Activated CD4-positive, CD25-positive, alpha-beta regulatory T cell treated with anti-CD3 and anti-CD28 coated beads, Interleukin-2, amount 50 U/mL, for 72 hours (primary cell): ENCODE data around the gene SUSD1.
"Not testable (repeated sequence)": the region's sequence is repeated elsewhere in the genome, so short reads cannot be mapped to it uniquely, and the experiment has no call there.

Experiments used
- DNase-seq: peaks from one replicate; pipeline ENCODE4 v3.0.0; 2021

SUSD1 gene

DNA sequence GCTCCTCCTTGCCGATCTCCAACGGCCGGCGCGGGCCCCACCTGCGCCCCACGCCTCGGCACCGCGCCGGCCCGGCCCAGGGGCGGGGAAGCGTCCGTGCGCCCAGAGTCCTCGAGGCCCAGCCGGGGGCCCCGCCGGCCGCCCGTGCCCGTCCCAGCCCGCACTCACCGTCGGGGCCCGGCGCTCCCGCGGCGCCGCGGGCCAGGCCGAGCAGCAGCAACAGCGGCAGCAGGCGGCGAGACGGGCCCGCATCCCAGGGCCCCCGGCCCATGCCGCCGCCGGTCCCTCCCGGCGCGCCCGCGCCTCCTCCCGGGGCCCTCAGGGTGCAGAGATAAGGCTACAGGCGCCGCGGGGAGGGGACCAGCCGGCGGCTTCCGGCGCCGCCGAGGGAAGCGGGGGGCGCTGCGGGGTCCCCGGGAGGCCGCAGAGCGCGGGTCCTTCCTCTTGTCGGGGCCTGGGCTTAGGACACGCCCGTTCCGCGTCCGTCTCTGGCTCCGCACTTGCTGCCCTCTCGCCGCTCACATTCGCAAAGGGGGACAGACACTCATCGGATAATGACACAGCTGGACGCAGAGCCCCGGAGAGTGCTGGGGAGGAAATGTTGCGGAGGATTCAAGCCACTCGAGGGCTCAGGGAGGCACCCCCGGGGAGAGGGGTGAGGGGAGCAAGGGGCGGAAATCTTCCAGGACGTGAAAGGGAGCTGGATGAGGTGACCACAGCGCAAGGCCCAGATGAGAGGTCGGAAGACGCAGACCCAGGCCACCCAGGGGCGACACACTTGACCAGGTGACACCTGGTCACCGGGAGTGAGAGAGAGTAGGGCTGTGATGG is at the start of gene SUSD1:
TSS of gene SUSD1 (minus strand) at position 333 of the 831 bp plus-strand sequence. CDS start at position 271, 62 bp downstream.
- DNase-seq, result peak; percentile 45

DNA sequence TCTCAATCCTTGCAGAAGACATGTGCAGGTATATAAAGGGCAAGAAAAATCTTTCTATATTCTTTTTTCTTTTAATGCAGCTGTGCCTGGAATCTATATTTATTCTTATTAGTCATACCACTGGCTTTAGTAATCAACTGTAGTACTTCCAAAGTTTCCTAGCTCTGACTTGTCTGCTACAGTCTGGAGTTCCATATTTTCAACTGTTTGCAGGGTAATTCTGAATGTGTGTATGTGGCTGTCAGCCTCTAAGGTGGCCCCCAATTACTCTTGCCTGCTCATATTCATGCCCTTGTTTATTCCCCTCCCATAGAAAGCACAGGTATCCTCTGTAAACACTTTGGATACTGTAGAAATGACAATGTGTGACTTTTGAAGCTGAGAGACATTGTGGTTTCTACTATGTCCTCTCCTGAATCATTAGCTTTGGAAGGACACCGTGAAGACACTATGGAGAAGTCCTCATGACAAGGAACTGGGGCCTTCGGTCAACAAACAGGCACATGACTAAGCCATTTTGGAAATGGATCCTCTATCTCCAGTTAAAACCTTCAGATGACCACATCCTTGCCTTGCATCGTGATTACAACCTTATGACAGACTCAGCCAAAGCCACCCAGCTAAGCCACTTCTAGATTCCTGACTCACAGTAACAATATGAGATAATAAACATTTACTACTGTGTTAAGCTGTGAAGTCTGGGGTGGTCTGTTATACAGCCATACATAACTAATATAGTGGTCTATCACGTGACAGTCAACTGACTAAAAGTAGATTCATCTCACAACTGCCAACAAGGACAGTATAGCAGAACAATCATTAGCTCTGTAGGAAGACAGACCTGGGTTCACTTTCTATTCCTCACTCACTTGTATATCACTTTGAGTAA is 49.5 kb upstream of the SUSD1 start:
- no peak for DNase-seq

DNA sequence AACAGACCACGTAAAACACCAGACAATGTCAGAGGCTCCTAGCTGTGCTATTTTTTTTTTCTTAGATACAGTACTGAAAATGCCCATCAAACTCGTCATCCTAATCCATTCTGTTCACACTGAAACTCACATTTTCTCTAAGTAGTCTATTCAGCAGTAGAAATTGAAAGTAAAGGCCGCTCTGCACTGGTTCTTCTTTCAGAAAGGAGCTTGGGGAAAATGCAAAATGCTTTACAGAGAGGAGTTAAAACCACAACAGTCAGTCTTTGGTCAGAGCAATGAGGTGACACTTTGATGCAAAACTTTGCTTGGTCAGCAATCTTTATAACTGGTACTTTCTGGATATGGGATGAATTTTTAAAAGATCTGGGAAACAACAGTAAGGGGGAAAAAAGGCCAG is 43.8 kb upstream of the SUSD1 start:
- DNase-seq, result no peak

DNA sequence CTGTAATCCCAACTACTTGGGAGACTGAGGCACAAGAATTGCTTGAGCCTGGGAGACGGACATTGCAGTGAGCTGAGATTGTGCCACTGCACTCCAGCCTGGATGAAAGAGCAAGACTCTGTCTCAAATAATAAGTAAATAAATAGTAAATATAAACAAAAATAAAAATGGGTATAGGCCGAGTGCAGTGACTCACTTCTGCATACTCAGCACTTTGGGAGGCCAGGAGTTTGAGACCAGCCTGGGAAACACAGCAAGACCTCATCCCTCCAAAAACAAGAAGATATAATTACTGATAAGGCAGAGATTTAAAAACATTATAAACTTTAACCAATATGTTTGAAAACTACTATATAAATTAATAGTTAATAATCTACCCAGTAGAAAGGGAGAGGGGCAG is 37.8 kb upstream of the SUSD1 start:
- DNase-seq, result no peak

DNA sequence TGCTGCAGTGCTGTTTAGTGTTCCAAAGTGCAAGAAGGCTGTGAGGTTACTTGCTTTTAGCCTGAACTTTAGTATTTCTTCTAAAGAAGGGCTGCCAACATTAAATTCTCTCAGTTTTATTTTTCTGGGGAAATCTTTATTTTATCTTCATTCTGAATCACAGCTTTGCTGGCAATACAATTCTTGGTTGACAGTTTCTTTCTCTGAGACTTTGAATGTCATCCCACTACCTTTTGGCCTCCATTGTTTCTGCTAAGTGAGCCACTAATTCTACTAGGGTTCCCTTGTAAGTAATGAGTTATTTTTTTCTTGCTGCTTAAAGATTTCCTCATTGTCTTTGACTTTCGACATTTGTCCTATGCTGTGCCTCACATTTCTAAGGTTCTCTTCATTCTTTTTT is 32.4 kb upstream of the SUSD1 start:
- DNase-seq, result no peak

DNA sequence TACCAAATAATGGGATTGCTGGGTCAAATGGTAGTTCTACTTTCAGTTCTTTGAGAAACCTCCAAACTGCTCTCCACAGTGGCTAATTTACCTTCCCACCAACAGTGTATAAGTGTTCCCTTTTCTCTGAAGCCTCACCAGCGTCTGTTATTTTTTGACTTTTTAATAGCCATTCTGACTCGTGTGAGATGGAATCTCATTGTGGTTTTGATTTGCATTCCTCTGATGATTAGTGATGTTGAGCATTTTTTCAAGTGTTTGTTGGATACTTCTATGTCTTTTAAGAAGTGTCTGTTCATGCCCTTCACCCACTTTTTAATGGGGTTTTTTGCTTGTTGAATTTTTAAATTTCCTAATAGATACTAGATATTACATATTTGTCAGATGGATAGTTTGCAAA is 28.4 kb upstream of the SUSD1 start:
- DNase-seq, result no peak

DNA sequence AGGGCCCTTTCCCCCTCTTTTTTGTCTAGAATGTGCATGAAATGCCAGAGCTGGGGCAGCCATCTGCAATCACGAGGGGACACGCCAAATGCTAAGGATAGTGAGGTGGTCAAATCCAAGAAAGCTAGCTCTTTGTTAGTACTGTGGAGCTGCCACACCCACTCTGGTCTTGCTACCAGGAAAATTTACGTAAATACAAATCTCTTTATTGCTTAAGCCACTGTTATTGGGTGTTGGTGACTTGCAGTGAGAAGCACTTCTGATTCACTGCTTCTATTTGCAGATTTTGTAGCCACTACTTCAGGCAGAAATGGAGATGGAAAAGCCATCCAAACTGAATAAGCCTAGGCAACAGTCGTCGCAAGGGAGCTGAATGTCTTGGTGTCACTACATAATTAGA is 25.6 kb upstream of the SUSD1 start:
- no peak for DNase-seq

DNA sequence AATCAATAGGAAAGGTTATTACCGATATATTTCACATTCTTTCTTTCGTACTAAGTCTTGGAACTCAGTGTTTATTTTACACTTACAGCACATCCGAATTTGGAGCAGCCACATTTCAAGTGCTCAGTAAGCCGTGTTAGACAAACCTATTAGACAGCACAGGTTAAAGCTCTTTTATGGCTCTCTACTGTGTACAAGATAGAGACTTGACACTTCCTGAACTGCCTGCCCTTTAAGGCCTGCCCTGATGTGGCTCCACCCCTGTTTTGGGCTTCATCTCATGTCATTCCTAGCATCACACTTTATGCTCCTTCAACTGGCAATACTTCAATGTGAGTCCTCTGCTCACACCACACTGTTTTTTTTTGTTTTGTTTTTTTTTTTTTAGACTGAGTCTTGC is 23.5 kb upstream of the SUSD1 start:
- DNase-seq, result no peak

DNA sequence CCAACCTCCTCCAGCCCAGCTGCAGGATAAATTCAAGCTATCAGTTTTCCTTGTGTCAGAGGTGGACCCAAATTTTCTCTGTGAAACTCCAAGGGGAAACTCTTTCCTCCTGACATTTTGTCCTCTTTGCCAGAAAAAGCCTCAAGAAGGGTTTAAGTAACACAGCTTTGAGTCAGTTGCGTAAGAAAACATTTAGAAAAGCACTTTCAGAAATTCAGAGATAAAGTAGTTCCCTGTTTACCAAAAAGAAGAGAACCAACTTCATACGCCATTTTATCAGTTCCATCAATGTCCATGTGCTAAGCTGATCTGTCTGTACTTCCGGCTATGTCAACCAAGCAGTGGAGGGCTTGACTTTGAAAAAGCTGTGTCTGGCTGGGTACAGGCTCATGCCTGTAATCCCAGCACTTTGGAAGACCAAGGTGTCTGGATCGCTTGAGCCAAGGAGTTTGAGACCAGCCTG is 19.9 kb upstream of the SUSD1 start:
- DNase-seq, result no peak

DNA sequence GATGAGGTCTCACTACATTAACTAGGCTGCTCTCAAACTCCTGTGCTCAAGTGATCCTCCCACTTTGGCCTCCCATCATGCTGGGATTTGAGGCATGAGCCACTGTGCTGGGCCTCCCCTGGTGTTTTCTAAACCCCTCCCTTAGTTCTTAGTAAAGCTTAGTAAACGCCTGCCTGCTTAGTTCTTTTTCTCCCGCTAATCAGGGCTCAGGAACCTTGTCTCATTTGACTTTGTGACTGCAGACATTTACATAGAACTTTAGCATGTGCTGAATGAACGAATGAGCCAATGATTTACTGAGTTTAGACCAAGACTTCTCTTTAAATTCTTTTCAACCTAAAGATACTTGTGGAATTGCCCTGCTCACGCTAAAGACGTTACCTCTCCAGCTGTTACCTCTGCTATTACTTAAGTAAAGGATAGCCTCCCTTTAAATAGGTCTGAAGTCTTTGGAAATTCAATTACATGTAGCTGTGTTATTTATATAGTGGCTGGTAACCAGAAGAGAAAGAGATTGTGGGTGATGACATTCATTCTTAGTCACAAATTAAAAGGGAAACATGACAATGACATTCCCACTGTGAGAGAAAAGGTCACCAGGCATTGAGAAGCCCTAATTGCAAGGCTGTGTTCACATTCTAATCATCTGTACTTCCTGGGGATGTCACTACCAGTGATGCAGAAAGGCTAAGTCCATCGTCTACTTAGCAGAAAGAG is 18.6 kb upstream of the SUSD1 start:
- DNase-seq, result no peak

DNA sequence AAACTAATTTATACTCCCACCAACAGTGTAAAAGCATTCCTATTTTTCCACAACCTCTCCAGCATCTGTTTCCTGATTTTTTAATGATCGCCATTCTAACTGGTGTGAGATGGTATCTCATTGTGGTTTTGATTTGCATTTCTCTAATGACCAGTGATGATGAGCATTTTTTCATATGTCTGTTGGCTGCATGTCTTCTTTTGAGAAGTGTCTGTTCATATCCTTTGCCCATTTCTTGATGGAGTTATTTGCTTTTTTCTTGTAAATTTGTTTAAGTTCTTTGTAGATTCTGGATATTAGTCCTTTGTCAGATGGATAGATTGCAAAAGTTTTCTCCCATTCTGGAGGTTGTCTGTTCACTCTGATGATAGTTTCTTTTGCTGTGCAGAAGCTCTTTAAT is 15.2 kb upstream of the SUSD1 start:
- DNase-seq, result not testable (repeated sequence)

DNA sequence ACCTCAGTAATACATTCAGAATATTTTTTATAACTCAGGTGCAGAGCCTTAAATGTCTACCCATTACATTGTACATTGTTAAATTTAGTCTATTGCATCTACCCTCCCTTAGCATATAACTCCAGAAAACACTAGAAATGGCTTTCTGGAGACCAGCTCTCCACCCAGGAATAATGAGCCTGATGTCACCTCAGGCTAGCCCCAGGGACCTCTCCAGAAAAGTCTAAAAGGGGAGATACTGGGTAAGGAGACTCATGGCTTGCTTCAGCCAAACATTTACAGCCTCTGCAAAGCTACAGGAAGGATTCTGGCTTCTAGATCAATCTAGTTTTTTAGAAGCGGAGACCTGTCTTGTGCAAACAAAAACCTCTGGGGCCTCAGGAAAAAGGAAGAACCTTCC is 13.8 kb upstream of the SUSD1 start:
- no peak for DNase-seq

DNA sequence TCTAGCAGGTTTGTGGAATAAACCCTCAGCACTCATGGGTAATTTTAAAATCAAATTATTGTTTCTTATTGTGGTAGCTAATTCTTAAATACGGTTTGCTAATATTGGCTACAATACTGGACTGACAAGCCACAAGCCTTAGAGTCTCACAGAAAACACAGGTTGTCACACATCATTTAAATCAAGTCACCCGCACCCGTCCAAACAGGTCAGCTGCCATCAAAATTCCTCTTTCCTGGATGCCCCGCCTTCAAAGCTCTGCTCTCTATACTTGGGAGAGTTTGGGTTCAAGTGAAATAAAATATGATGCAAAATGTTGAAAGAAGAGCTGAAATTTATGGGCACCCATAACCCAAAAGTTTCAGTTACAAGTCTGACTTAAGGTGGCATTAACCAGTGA is 12.3 kb upstream of the SUSD1 start:
- DNase-seq, result no peak

DNA sequence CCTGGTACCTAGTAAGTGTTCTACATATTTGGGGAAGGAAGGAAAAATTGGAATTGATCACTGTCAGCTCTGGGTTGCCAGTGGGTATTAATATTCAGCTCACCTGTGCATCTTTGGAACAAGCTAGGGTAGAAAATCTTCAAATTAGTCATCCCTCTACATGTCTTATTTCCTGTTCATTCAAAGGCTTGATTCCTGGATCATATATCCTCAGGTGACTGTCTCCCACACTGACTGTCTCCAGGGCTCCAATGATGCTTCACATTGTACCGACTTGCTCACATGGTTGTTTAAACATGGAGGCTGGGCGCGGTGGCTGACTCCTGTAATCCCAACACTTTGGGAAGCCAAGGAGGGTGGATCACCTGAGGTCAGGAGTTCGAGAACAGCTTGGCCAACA is 11.6 kb upstream of the SUSD1 start:
- no peak for DNase-seq

DNA sequence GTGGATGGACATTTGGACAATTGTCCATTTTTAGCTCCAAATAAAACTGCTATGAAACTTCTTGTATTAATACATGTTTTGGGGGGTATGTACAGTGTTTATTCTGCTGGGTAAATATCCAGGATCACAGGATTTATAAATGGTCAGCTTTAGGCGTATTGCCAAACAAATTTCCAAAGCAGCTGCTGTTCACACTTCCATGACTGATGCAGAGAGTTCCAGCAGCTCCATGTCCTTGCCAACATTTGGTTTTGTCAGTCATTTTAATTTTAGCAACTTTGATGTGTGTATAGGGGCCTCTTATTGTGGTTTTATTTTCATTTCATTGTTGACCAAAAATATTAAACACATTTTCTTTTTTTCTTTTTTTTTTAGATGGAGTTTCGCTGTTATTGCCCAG is 9.8 kb upstream of the SUSD1 start:
- no peak for DNase-seq

DNA sequence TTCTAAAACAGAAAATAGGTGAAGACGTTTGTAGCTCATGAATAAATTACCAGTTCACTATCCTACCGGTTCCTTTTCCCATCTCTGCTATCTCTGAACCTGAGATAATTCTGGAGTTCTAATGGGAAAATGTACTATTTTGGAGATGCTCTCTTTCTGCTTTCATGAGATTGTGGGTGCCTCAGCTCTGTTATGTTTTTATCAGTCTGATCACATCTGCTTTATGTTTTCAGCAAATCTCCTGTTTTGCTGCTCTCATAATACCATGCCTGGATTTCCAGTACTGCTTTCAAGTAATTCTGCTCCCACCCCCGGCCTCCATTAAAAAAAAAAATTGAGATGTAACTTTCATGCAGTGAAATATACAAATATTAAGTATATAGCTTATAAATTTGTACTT is 9.1 kb upstream of the SUSD1 start:
- DNase-seq, result no peak

DNA sequence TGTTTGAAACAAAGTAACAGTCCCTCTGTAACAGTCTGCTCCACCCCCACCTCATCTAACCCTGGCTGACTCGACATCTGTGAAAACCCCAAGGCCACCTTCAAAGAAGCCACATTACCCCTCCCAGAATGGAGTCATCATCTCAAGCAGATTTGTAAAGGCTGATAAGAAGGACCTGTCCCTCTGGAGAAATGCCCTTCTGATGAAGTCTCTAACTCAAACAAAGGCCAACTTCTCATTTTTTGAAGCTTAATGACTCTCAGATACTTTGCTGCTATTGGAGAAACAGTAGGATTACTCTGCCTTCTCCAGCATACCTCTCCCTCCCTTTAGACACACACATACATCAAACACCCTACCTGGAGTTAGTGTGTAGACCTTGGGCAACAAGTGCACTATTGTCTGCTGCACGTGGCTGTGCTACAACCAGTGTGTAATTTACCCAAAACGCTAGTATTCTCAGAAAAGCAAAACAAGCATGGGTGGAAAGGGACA is 5.3 kb upstream of the SUSD1 start:
- no peak for DNase-seq

DNA sequence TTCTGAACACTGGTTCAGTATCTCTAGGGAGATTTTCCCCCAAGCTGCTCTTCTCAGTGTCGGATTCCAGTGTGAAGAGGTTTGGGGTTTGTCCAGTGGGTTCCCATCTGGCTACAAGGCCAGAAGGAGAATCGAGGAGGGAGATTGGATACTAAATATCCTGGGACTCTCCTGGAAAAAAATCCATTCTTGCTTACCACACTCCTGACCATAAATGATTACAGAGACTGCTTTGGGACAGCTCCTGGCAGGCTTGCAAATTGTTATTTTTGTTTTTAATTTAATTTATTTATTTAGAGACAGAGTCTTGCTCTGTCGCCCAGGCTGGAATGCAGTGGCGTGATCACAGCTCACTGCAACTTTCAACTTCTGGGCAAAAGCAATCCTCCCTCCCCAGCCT is 4.7 kb upstream of the SUSD1 start:
- no peak for DNase-seq

DNA sequence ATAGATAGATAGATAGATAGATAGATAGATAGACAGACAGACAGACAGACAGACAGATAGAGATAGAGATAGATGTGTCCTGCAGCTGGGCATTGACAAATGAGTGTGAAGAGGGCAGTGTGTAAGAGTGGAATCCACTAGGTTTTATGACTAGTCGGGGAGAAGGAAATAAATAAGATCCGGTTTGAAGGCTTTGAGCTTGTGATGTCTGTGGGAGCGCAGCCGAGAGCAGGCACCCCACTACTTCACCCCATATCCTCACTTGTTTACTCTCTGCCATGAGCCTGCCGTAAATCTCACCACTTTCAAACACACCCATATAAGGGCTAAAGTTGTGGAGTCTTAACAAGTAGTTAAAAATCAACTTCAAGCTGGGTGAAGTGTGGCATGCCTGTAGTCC is 1.4 kb upstream of the SUSD1 start:
- no peak for DNase-seq

DNA sequence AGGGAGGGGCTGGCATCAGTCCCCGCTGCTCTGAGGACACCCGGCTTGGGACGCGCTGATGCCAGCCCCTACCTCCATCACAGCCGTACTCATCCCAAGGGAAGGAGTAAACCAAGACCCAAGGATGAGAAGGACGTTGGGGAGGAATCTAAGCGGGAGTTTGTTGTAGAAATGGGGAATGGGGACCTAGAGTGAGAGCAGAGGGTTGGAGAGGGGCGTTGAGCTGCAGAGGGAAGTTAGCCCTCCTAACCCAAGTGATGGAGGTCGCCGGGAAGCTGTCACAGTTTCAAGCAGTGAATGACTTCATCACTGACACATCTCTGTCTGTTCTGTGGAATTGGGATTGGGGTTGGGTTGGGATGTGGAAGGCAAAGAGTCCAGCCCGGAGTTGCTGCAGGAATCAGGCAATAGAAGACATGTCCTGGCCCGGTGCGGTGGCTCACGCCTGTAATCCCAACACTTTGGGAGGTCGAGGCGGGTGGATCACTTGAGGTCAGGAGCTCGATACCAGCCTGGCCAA is 759 bp upstream of the SUSD1 start:
- DNase-seq, result no peak

DNA sequence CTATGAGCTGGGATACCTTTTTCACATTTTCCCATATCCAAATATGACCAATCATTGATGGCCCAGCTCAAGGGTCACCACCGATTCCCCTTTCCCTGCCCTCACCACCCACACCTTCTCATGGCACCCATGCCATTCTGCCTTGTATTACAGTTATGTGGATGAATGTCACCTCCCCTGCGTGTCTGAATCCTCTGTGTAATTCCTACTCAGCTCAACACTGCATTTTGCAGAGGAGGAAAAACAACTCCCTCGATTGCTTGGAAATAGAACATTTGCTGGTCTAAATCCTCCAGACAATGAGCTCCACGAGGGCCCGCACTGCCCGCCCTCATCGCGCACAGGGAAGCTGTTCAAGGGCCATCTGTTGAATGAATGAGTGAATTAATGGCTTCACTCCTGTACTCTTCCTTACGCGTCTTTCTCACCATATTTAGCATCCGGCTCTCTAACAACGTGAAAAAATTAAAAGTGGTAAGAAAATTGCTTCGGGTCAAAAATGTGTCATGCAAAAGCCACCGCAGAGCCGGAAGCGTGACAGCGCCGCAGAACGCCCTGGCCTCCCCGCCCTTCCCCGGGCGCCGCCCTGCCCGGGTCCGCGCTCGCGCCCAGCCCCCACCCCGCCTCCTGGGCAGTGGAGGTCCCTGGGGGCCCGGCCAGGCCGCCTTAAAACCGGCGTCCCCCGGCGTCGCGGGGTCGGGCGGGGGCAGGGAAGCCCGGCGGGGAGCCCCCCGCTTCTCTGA is 704 bp downstream of the SUSD1 start:
- DNase-seq, result peak; percentile 74
